GM10266 (cell line): ENCODE measurements around the gene GABPB1.

Source experiments
- DNase-seq: peaks from one replicate; pipeline ENCODE4 v3.0.0; 2012; ENCODE audit errors: extremely low spot score
- TF ChIP-seq, protein P1 (sequence below): IDR thresholded peaks from 2 replicates; pipeline ENCODE4 v1.5.1; 2012; ENCODE audit warnings: mild to moderate bottlenecking, low read depth; ENCODE audit not compliant: control insufficient read depth, insufficient read depth; ENCODE audit errors: missing control alignments

Gene GABPB1

GRCh38 chr15:50233192-50233736 lies 121.7 kb downstream of the GABPB1 start:
- no peak for DNase-seq
- TF ChIP-seq, protein P1, sequence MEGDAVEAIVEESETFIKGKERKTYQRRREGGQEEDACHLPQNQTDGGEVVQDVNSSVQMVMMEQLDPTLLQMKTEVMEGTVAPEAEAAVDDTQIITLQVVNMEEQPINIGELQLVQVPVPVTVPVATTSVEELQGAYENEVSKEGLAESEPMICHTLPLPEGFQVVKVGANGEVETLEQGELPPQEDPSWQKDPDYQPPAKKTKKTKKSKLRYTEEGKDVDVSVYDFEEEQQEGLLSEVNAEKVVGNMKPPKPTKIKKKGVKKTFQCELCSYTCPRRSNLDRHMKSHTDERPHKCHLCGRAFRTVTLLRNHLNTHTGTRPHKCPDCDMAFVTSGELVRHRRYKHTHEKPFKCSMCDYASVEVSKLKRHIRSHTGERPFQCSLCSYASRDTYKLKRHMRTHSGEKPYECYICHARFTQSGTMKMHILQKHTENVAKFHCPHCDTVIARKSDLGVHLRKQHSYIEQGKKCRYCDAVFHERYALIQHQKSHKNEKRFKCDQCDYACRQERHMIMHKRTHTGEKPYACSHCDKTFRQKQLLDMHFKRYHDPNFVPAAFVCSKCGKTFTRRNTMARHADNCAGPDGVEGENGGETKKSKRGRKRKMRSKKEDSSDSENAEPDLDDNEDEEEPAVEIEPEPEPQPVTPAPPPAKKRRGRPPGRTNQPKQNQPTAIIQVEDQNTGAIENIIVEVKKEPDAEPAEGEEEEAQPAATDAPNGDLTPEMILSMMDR: no peak

- TF ChIP-seq, protein P1: no peak
- no peak for DNase-seq
These were observed 122.2 kb downstream of the GABPB1 start for GRCh38 chr15:50232791-50233190.

DNA sequence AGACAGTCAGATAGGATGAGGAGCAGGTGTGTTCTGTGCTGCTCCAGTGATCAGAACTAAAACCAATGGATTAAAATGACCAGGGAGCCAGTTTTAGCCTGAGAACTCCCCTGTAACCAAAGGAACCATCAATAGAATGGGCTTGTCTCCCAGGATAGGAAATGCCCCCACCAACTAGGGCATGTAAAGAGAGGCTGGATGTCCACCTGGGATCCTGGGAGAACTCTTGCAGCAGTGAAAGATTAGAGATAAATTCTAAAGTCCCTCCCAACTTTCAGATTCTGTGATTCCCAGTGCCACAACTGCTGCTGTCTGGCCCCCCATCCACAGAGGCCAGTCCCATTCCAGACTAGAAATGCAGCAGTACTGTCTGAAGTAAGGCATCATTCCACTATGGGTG lies 123.2 kb downstream of the GABPB1 start:
- no peak for DNase-seq
- TF ChIP-seq, protein P1: no peak

- TF ChIP-seq, protein P1: no peak
- DNase-seq: no peak
These were observed 125.7 kb downstream of the GABPB1 start for GRCh38 chr15:50229336-50229735.

- TF ChIP-seq, protein P1: no peak
- no peak for DNase-seq
These were observed 126.1 kb downstream of the GABPB1 start for GRCh38 chr15:50228866-50229265.

- TF ChIP-seq, protein P1: no peak
- no peak for DNase-seq
These were observed 127.9 kb downstream of the GABPB1 start for GRCh38 chr15:50227076-50227475.

- no peak for DNase-seq
- TF ChIP-seq, protein P1: no peak
These were observed 129.1 kb downstream of the GABPB1 start for GRCh38 chr15:50225938-50226337.
